ENCODE results near the gene HRH4.

HRH4 gene

GRCh38 chr18:24460388-24460787 lies at the start of gene HRH4:
Gene HRH4 (plus strand): TSS chr18:24460637. CDS start chr18:24460729, 92 bp downstream.
- no peak for DNase-seq (ENCODE audit: low read depth, low spot score)

GRCh38 chr18:24413148-24413547 lies 47.3 kb upstream of the HRH4 start:
- no peak for DNase-seq (ENCODE audit: low read depth, low spot score)

- no peak for DNase-seq (ENCODE audit: low read depth, low spot score)
Measured at GRCh38 chr18:24414349-24415003, 46.0 kb upstream of the HRH4 start.

- DNase-seq (ENCODE audit: low read depth, low spot score) = no peak
Measured at GRCh38 chr18:24417480-24417879, 43.0 kb upstream of the HRH4 start.

- DNase-seq (ENCODE audit: low read depth, low spot score) = no peak
Measured at GRCh38 chr18:24420551-24420950, 39.9 kb upstream of the HRH4 start.

GRCh38 chr18:24421831-24422230 lies 38.6 kb upstream of the HRH4 start:
- no peak for DNase-seq (ENCODE audit: low read depth, low spot score)

GRCh38 chr18:24426073-24426397 lies 34.4 kb upstream of the HRH4 start:
- no peak for DNase-seq (ENCODE audit: low read depth, low spot score)

- DNase-seq (ENCODE audit: low read depth, low spot score) = peak; percentile 63
Measured at GRCh38 chr18:24426398-24427294, 33.8 kb upstream of the HRH4 start, which contains the start of gene IMPACT. Gene IMPACT (plus strand): TSS chr18:24426670. CDS start chr18:24426757, 87 bp downstream.

GRCh38 chr18:24427484-24427883 lies 33.0 kb upstream of the HRH4 start:
- DNase-seq (ENCODE audit: low read depth, low spot score) = no peak

- no peak for DNase-seq (ENCODE audit: low read depth, low spot score)
Measured at GRCh38 chr18:24428709-24429108, 31.7 kb upstream of the HRH4 start.

GRCh38 chr18:24429188-24429587 lies 31.2 kb upstream of the HRH4 start:
- DNase-seq (ENCODE audit: low read depth, low spot score) = no peak

GRCh38 chr18:24432618-24433017 lies 27.8 kb upstream of the HRH4 start:
- DNase-seq (ENCODE audit: low read depth, low spot score) = no peak

GRCh38 chr18:24436939-24437338 lies 23.5 kb upstream of the HRH4 start:
- no peak for DNase-seq (ENCODE audit: low read depth, low spot score)

- DNase-seq (ENCODE audit: low read depth, low spot score) = no peak
Measured at GRCh38 chr18:24443870-24444269, 16.6 kb upstream of the HRH4 start.

- DNase-seq (ENCODE audit: low read depth, low spot score) = no peak
Measured at GRCh38 chr18:24446453-24446852, 14.0 kb upstream of the HRH4 start.

- no peak for DNase-seq (ENCODE audit: low read depth, low spot score)
Measured at GRCh38 chr18:24446953-24447538, 13.4 kb upstream of the HRH4 start.

GRCh38 chr18:24447961-24448360 lies 12.5 kb upstream of the HRH4 start:
- no peak for DNase-seq (ENCODE audit: low read depth, low spot score)

- no peak for DNase-seq (ENCODE audit: low read depth, low spot score)
Measured at GRCh38 chr18:24456549-24456948, 3.9 kb upstream of the HRH4 start.

GRCh38 chr18:24459772-24460171 lies 665 bp upstream of the HRH4 start:
- DNase-seq (ENCODE audit: low read depth, low spot score) = no peak

GRCh38 chr18:24461996-24462395 lies 1.6 kb downstream of the HRH4 start:
- no peak for DNase-seq (ENCODE audit: low read depth, low spot score)

GRCh38 chr18:24462838-24463775 lies 2.7 kb downstream of the HRH4 start:
- no peak for DNase-seq (ENCODE audit: low read depth, low spot score)

GRCh38 chr18:24465486-24465885 lies 5.0 kb downstream of the HRH4 start:
- DNase-seq (ENCODE audit: low read depth, low spot score) = no peak

Measured in activated naive CD8-positive, alpha-beta T cell treated with anti-CD3 and anti-CD28 coated beads, Interleukin-2, amount 50 U/mL, for 16 hours (primary cell).